K562 (cell line): ENCODE measurements around the gene AHCY. TPM values are rescaled to one million over a fixed set of nuclear protein-coding genes. Genes with fewer than 3 reads are reported as not detected.

Source experiments
- ATAC-seq: fragments of 200-7000 bp; cut with Tn5 transposase; 3 replicates; pipeline ENCODE4 v1.9.1; 2020; ENCODE audit warnings: moderate library complexity
- BruUV-seq: library from RNA; stranded (reverse); fragments of 400-500 nt; replicated peaks from 2 replicates; lab custom pipeline; 2021; lab: Mats Ljungman, UMichigan
- CTCF ChIA-PET: fragments of 300-600 bp; formaldehyde crosslinking; extraction: SDS; loops from one replicate; lab custom pipeline; 2021; ENCODE audit warnings: low intra/inter-chr PET ratio; lab: Yijun Ruan, JAX
- POLR2A ChIA-PET: fragments of 300-600, 350-650 bp; sonication (Branson Sonifier 250); formaldehyde crosslinking; extraction: SDS; loops from one replicate; lab custom pipeline; 2021; ENCODE audit warnings: antibody characterized with exemption, inconsistent platforms; lab: Yijun Ruan, JAX
- DNase-seq, 4 experiments: peaks; one replicate each; pipeline versions ENCODE4 v3.0.0 to v3.0.0-alpha.2; 2011 to 2018; ENCODE audit warnings: low spot score in 3 of 4, mixed read lengths in 3 of 4; ENCODE audit errors: extremely low read depth in 1 of 4
- FAIRE-seq: peaks from 2 replicates; lab custom pipeline; 2011; peaks lifted over from hg19 to GRCh38; lab: Jason Lieb, UNC
- H2AFZ ChIP-seq: 2 replicates; pipeline ENCODE4 v1.6.0; 2011; ENCODE audit warnings: low read depth, low read length, control low read depth, inconsistent platforms
- H3K27ac ChIP-seq: fragments of 200-600 bp; 3 replicates; pipeline ENCODE4 v1.8.0; 2011; ENCODE audit warnings: low read depth, mild to moderate bottlenecking, control low read depth, inconsistent platforms, low read length, moderate library complexity, mixed read lengths; ENCODE audit errors: extremely low read depth
- H3K27me3 ChIP-seq, 2 experiments: fragments of 300-600 bp in 1 of 2; 2 replicates in 1 of 2; 3 replicates in 1 of 2; pipeline versions ENCODE4 v1.6.0 to v1.8.0; 2011; ENCODE audit warnings: inconsistent platforms in 2 of 2, low read length in 2 of 2, mild to moderate bottlenecking in 1 of 2, mixed read lengths in 1 of 2, moderate library complexity in 1 of 2; ENCODE audit not compliant: control insufficient read depth in 2 of 2, insufficient read depth in 2 of 2
- H3K36me3 ChIP-seq: fragments of 300-600 bp; 3 replicates; pipeline ENCODE4 v1.8.0; 2011; ENCODE audit warnings: mild to moderate bottlenecking, low read length, inconsistent platforms; ENCODE audit not compliant: control insufficient read depth, insufficient read depth
- H3K4me1 ChIP-seq, 2 experiments: fragments of 200-600 bp in 1 of 2; replicated peaks in 1 of 2; 2 replicates in 1 of 2; 3 replicates in 1 of 2; pipeline versions ENCODE4 v1.5.1 to v1.8.0; 2011; ENCODE audit warnings: inconsistent platforms in 2 of 2, low read length in 2 of 2, mild to moderate bottlenecking in 1 of 2, mixed read lengths in 1 of 2, moderate library complexity in 1 of 2; ENCODE audit not compliant: control insufficient read depth in 2 of 2, insufficient read depth in 2 of 2
- H3K4me2 ChIP-seq: 2 replicates; pipeline ENCODE4 v1.6.1; 2011; ENCODE audit warnings: low read length, control low read depth, inconsistent platforms, mixed read lengths; ENCODE audit not compliant: insufficient read depth
- H3K4me3 ChIP-seq: fragments of 200-600 bp; sonication (generic), shearing (Covaris generic); 2 replicates; pipeline ENCODE4 v1.5.1; 2016; ENCODE audit warnings: control low read depth, inconsistent platforms
- H3K79me2 ChIP-seq: fragments of 200-600 bp; 3 replicates; pipeline ENCODE4 v1.8.0; 2011; ENCODE audit warnings: low read length, inconsistent platforms; ENCODE audit not compliant: control insufficient read depth, insufficient read depth
- H3K9ac ChIP-seq, 2 experiments: 2 replicates each; pipeline versions ENCODE4 v1.6.0 to v1.6.1; 2011; ENCODE audit warnings: low read depth in 2 of 2, low read length in 2 of 2, control low read depth in 1 of 2, inconsistent platforms in 1 of 2, mild to moderate bottlenecking in 1 of 2, mixed read lengths in 1 of 2; ENCODE audit not compliant: insufficient read depth in 1 of 2
- H3K9me1 ChIP-seq: one replicate; pipeline ENCODE4 v1.6.0; 2011; ENCODE audit warnings: inconsistent platforms, mild to moderate bottlenecking, low read length, moderate library complexity; ENCODE audit not compliant: control insufficient read depth, insufficient read depth
- H3K9me3 ChIP-seq: replicated peaks from 2 replicates; pipeline ENCODE4 v1.5.1; 2011; ENCODE audit warnings: low read depth, low read length, inconsistent platforms; ENCODE audit not compliant: control insufficient read depth, insufficient read depth
- H4K20me1 ChIP-seq: replicated peaks from 2 replicates; pipeline ENCODE4 v1.6.1; 2011; ENCODE audit warnings: low read length, inconsistent platforms, mixed read lengths; ENCODE audit not compliant: control insufficient read depth, insufficient read depth
- ADNP ChIP-seq: fragments of 200-800 bp; sonication (Bioruptor generic); IDR thresholded peaks from 2 replicates; pipeline ENCODE4 v1.6.1; 2016; ENCODE audit warnings: missing genetic modification characterization, missing compliant biosample characterization
- ARNT ChIP-seq, 2 experiments: fragments of 450-650 bp; IDR thresholded peaks; 2 replicates each; pipeline ENCODE4 v1.6.1; 2016; ENCODE audit warnings: mild to moderate bottlenecking in 1 of 2
- FOXK2 ChIP-seq, 2 experiments: fragments of 450-650 bp; IDR thresholded peaks in 1 of 2; conservative IDR thresholded peaks in 1 of 2; 2 replicates each; pipeline ENCODE4 v1.6.1; 2016; ENCODE audit warnings: low read depth in 2 of 2, mild to moderate bottlenecking in 1 of 2
- MCM3 ChIP-seq: fragments of 450-650 bp; IDR thresholded peaks from 2 replicates; pipeline ENCODE4 v1.6.1; 2016
- NBN ChIP-seq: fragments of 450-650 bp; IDR thresholded peaks from 2 replicates; pipeline ENCODE4 v1.6.1; 2016; ENCODE audit warnings: low read depth, mild to moderate bottlenecking
- RBM15 ChIP-seq: fragments of 200-400 bp; formaldehyde crosslinking; IDR thresholded peaks from 2 replicates; pipeline ENCODE4 v1.6.1; 2018; ENCODE audit warnings: mild to moderate bottlenecking, low read length, moderate library complexity; ENCODE audit not compliant: insufficient read depth
- SMAD4 ChIP-seq: fragments of 250-450 bp; sonication (Bioruptor Pico); conservative IDR thresholded peaks from 2 replicates; pipeline ENCODE4 v1.8.0; 2021; ENCODE audit warnings: inconsistent platforms, mild to moderate bottlenecking, moderate library complexity
- TEAD2 ChIP-seq: fragments of 450-650 bp; IDR thresholded peaks from 2 replicates; pipeline ENCODE4 v1.6.1; 2016; ENCODE audit warnings: missing genetic modification characterization, control low read depth, missing compliant biosample characterization
- ZNF146 ChIP-seq: IDR thresholded peaks from one replicate; pipeline ENCODE4 v1.6.1; 2018; ENCODE audit warnings: missing compliant biosample characterization; ENCODE audit not compliant: unreplicated experiment
- ZNF696 ChIP-seq: fragments of 250-450 bp; sonication (Bioruptor Pico); conservative IDR thresholded peaks from 2 replicates; pipeline ENCODE4 v1.4.0; 2020; ENCODE audit warnings: mild to moderate bottlenecking, moderate library complexity
- WGBS: fragments of 100-300 bp; shearing (Covaris generic); methylation state at CpG from one replicate; pipeline ENCODE4 v1.1.6; 2016; ENCODE audit warnings: low coverage, mixed read lengths; ENCODE audit not compliant: insufficient coverage; ENCODE audit errors: missing lambda C conversion rate; 5-methylcytosine and 5-hydroxymethylcytosine counted together
- in situ Hi-C: fragments of 300-500 bp; cut with MboI; formaldehyde crosslinking; loops from 4 replicates; pipeline ENCODE4 v1.15.0; 2018; ENCODE audit warnings: inconsistent platforms, mixed read lengths
- intact Hi-C: fragments of 100-400 bp; cut with micrococcal nuclease; formaldehyde crosslinking; loops from 2 replicates; pipeline ENCODE4 v1.14.2; 2022
- polyA plus RNA-seq, 8 experiments: library from polyadenylated mRNA; depleted of rRNA in 4 of 8; stranded (reverse) in 5 of 8; unstranded in 3 of 8; fragments of >200 nt; fragmentation: Nextera tagmentation in 2 of 8; fragmentation: Illumina TruSeq in 1 of 8; extraction: Ambion mirVana in 2 of 8; extraction: Trizol in 1 of 8; gene quantifications; 2 replicates each; pipeline versions ENCODE4 v1.2.1 to v1.2.3, GENCODE V29; 2011 to 2014; ENCODE audit warnings: inconsistent platforms in 1 of 8, missing spikeins in 1 of 8
- total RNA-seq, 7 experiments: library from RNA; depleted of rRNA in 6 of 7; stranded (reverse); fragments of >200 nt in 6 of 7; fragmentation: Illumina TruSeq in 2 of 7; extraction: Trizol in 2 of 7; gene quantifications; 2 replicates each; pipeline versions ENCODE4 v1.2.1 to v1.2.3, GENCODE V29; 2011 to 2021; ENCODE audit warnings: low replicate concordance in 1 of 7
- TF ChIP-seq, protein P1 (sequence below): sonication (generic); formaldehyde crosslinking; IDR thresholded peaks from 2 replicates; pipeline ENCODE4 v1.8.0; 2022; ENCODE audit warnings: missing genetic modification reagents, mild to moderate bottlenecking, moderate library complexity, borderline replicate concordance
- TF ChIP-seq, protein P2 (sequence below), 2 experiments: fragments of 150-350 bp in 1 of 2; IDR thresholded peaks; 2 replicates each; pipeline ENCODE4 v1.6.1; 2012 to 2016; ENCODE audit warnings: low read depth in 2 of 2, low read length in 2 of 2, mild to moderate bottlenecking in 1 of 2, moderate library complexity in 1 of 2

The AHCY gene
- total and polyA plus RNA-seq, 9 of the 15 experiments (the other 6 are each of a cell fraction or from before 2014, with no cell fraction given): 82.5 to 269 (median 190) TPM

DNA sequence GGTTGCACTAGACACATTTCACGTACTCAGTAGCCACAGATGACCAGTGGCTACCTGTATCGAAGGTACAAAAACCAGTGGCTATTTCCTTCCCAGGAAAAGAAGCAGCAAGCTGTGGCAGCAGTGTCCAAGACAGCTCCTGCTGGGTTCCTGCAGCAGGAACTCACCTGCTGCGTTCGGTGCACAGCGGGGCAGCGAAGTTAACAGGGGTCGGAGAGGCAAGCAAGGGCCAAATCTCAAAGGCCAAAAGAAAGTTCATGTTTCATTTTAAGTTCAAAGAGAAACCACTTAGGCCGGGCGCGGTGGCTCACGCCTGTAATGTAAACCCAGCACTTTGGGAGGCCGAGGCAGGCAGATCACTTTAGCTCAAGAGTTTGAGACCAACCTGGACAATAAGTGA lies 35.0 kb downstream of the AHCY start:
- BruUV-seq: no TSS peak
- no peak overlapping the region for H3K9ac ChIP-seq
- H3K4me3 ChIP-seq: no peak overlapping the region
- no peaks in the 10 kb centered on the region for H4K20me1 ChIP-seq
- no peaks in the 10 kb centered on the region for H3K9me1 ChIP-seq
- H3K4me1 ChIP-seq: peaks cover 0 to 6% of the 10 kb centered on the region in 2 experiments; a peak in 1 of 5 replicates
- TF ChIP-seq FOXK2 (conservative IDR thresholded peaks at IDR 0.05 in 1 of 2, IDR thresholded peaks at IDR 0.05 in 1 of 2; ENCODE audit: low read depth in 2 of 2) (no peak), MCM3 (no peak), ADNP (tag) (no peak)
- TF ChIP-seq, protein P1, sequence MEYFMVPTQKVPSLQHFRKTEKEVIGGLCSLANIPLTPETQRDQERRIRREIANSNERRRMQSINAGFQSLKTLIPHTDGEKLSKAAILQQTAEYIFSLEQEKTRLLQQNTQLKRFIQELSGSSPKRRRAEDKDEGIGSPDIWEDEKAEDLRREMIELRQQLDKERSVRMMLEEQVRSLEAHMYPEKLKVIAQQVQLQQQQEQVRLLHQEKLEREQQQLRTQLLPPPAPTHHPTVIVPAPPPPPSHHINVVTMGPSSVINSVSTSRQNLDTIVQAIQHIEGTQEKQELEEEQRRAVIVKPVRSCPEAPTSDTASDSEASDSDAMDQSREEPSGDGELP (CRISPR knock-in tag): no peak
- TF ChIP-seq, all 486 proteins: peak for 0
- WGBS: 98% methylated on average over 11 of the region's 12 CpGs
- CTCF ChIA-PET: no interaction called here
- FAIRE-seq: no peak
- Histone ChIP-seq H3K27me3 (no peaks in the 10 kb centered on the region), H2AFZ (no peak overlapping the region), H3K4me2 (no peak overlapping the region), H3K27ac (no peak overlapping the region), H3K79me2 (no peaks in the 10 kb centered on the region), H3K36me3 (peaks cover 34% of the 10 kb centered on the region; the same call in 2 of the 3 replicates), H3K9me3 (no peaks in the 10 kb centered on the region)
- no peak for DNase-seq
- no peak for ATAC-seq
- POLR2A ChIA-PET: interaction anchor here (0.9 to 1.4 kb wide), 3 partner anchors 9 to 13 kb away, joined by 3 to 5 read pairs (median 3); no protein-coding TSS in a partner anchor
- in situ Hi-C loops (no loop called here), intact Hi-C loops (no loop called here)

- peaks cover 10% of the 10 kb centered on the region; the same call in 2 of the 3 replicates for H3K36me3 ChIP-seq
- no peaks in the 10 kb centered on the region for H3K9me1 ChIP-seq
- ChIA-PET CTCF (no interaction called here), POLR2A (no interaction called here)
- H3K4me3 ChIP-seq: no peak overlapping the region
- in situ Hi-C loops (no loop called here), intact Hi-C loops (no loop called here)
- FAIRE-seq (peak; percentile 52), DNase-seq (no peak), ATAC-seq (no peak)
- no peaks in the 10 kb centered on the region for H3K79me2 ChIP-seq
- H4K20me1 ChIP-seq: no peaks in the 10 kb centered on the region
- H3K27ac ChIP-seq: no peak overlapping the region
- H3K9ac ChIP-seq: no peak overlapping the region
- no peak overlapping the region for H2AFZ ChIP-seq
- no TSS peak for BruUV-seq
- no peak for TF ChIP-seq TEAD2 (tag)
- TF ChIP-seq RBM15: no peak
- no peak for TF ChIP-seq ARNT (IDR thresholded peaks at IDR 0.05)
- TF ChIP-seq NBN: no peak
- TF ChIP-seq ZNF696 (CRISPR knock-in tag): no peak
- TF ChIP-seq SMAD4: no peak
- TF ChIP-seq ZNF146 (CRISPR knock-in tag): no peak
- TF ChIP-seq, protein P2, sequence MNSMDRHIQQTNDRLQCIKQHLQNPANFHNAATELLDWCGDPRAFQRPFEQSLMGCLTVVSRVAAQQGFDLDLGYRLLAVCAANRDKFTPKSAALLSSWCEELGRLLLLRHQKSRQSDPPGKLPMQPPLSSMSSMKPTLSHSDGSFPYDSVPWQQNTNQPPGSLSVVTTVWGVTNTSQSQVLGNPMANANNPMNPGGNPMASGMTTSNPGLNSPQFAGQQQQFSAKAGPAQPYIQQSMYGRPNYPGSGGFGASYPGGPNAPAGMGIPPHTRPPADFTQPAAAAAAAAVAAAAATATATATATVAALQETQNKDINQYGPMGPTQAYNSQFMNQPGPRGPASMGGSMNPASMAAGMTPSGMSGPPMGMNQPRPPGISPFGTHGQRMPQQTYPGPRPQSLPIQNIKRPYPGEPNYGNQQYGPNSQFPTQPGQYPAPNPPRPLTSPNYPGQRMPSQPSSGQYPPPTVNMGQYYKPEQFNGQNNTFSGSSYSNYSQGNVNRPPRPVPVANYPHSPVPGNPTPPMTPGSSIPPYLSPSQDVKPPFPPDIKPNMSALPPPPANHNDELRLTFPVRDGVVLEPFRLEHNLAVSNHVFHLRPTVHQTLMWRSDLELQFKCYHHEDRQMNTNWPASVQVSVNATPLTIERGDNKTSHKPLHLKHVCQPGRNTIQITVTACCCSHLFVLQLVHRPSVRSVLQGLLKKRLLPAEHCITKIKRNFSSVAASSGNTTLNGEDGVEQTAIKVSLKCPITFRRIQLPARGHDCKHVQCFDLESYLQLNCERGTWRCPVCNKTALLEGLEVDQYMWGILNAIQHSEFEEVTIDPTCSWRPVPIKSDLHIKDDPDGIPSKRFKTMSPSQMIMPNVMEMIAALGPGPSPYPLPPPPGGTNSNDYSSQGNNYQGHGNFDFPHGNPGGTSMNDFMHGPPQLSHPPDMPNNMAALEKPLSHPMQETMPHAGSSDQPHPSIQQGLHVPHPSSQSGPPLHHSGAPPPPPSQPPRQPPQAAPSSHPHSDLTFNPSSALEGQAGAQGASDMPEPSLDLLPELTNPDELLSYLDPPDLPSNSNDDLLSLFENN (IDR thresholded peaks at IDR 0.05; ENCODE audit: low read depth in 2 of 2, low read length in 2 of 2): no peak
- no peaks in the 10 kb centered on the region for H3K27me3 ChIP-seq
- WGBS: 93% methylated on average over 5 of the region's 5 CpGs
- no peaks in the 10 kb centered on the region for H3K9me3 ChIP-seq
- peaks cover 2 to 4% of the 10 kb centered on the region in 2 experiments; a peak in 3 of 5 replicates for H3K4me1 ChIP-seq
- no peak overlapping the region for H3K4me2 ChIP-seq
Measured at GRCh38 chr20:34264141-34264540, 39.0 kb downstream of the AHCY start.
